ENCODE measurements around the gene BTLA. TPM values are rescaled to one million over a fixed set of nuclear protein-coding genes. Genes with fewer than 3 reads are reported as not detected.
"Not testable (repeated sequence)": the region's sequence is repeated elsewhere in the genome, so short reads cannot be mapped to it uniquely, and the experiment has no call there.

Gene BTLA
- polyA plus RNA-seq, 1 experiment: not detected

GRCh38 chr3:112530573-112530972 is 31.3 kb upstream of the BTLA start:
- CTCF ChIA-PET: interaction anchor here (0.6 to 1.4 kb wide), 7 partner anchors 9 to 419 kb away, joined by 3 to 10 read pairs (median 4); partner anchors contain the start of gene SLC9C1
- H3K36me3 ChIP-seq (ENCODE audit: control insufficient read depth, insufficient read depth, low read length): no peaks in the 10 kb centered on the region
- no peak for DNase-seq (ENCODE audit: low read depth)
- H3K4me3 ChIP-seq (ENCODE audit: low read depth, low read length): no peak overlapping the region
- TF ChIP-seq, protein P1, sequence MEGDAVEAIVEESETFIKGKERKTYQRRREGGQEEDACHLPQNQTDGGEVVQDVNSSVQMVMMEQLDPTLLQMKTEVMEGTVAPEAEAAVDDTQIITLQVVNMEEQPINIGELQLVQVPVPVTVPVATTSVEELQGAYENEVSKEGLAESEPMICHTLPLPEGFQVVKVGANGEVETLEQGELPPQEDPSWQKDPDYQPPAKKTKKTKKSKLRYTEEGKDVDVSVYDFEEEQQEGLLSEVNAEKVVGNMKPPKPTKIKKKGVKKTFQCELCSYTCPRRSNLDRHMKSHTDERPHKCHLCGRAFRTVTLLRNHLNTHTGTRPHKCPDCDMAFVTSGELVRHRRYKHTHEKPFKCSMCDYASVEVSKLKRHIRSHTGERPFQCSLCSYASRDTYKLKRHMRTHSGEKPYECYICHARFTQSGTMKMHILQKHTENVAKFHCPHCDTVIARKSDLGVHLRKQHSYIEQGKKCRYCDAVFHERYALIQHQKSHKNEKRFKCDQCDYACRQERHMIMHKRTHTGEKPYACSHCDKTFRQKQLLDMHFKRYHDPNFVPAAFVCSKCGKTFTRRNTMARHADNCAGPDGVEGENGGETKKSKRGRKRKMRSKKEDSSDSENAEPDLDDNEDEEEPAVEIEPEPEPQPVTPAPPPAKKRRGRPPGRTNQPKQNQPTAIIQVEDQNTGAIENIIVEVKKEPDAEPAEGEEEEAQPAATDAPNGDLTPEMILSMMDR (IDR thresholded peaks at IDR 0.05; ENCODE audit: insufficient read depth, low read depth, low read length): no peak
- POLR2A ChIA-PET: no interaction called here
- H3K27me3 ChIP-seq (ENCODE audit: control insufficient read depth, insufficient read depth, low read length): no peaks in the 10 kb centered on the region

GRCh38 chr3:112524127-112524526 is 24.9 kb upstream of the BTLA start:
- H3K27me3 ChIP-seq (ENCODE audit: control insufficient read depth, insufficient read depth, low read length); DNase-seq (ENCODE audit: low read depth); POLR2A ChIA-PET; H3K36me3 ChIP-seq (ENCODE audit: control insufficient read depth, insufficient read depth, low read length); CTCF ChIA-PET; H3K4me3 ChIP-seq (ENCODE audit: low read depth, low read length): not testable (repeated sequence)

DNA sequence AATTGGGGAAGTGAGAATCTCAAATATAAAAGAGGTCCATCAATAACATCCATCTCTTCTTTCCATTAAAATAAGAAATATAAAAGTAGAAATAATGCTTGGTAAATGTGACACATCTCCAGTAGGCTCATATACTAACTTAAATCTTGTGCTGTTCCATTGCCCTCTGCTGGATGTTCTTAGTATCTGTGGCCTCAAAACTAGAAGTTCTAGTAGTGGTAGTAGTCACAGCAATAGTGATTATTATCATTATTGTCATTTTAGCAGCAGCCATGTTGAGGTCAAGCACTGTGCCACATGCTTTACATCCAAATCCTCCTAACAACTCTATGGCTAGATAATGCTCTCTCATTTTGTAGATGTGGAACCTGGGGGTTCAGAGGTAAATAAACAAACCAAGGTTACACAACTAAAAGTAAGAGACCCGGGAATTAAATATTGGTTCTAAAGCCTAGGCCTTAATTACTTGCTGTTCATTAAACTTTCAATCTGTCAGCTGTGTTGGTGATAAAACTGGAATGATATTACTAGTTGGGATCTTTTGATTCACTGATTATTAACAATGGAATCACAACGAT is 20.2 kb upstream of the BTLA start:
- Histone ChIP-seq H3K36me3 (ENCODE audit: control insufficient read depth, insufficient read depth, low read length) (no peaks in the 10 kb centered on the region; the same call in 1 of the 2 replicates), H3K4me3 (ENCODE audit: low read depth, low read length) (no peak overlapping the region), H3K27me3 (ENCODE audit: control insufficient read depth, insufficient read depth, low read length) (no peaks in the 10 kb centered on the region)
- ChIA-PET CTCF (interaction anchor here (0.7 to 5.1 kb wide), 16 partner anchors 12 to 414 kb away, joined by 3 to 36 read pairs (median 4); partner anchors contain the start of genes CD200 and SLC9C1), POLR2A (no interaction called here)
- peak; percentile 4 for DNase-seq (ENCODE audit: low read depth)
- TF ChIP-seq, protein P1 (IDR thresholded peaks at IDR 0.05; ENCODE audit: insufficient read depth, low read depth, low read length): peak; percentile 72

GRCh38 chr3:112518970-112519369 is 19.7 kb upstream of the BTLA start:
- DNase-seq (ENCODE audit: low read depth); H3K36me3 ChIP-seq (ENCODE audit: control insufficient read depth, insufficient read depth, low read length); POLR2A ChIA-PET; H3K4me3 ChIP-seq (ENCODE audit: low read depth, low read length); H3K27me3 ChIP-seq (ENCODE audit: control insufficient read depth, insufficient read depth, low read length): not testable (repeated sequence)
- CTCF ChIA-PET: interaction anchor here (1.0 to 5.1 kb wide), 5 partner anchors 13 to 226 kb away, joined by 3 to 36 read pairs (median 4); partner anchors contain the start of genes CD200 and SLC9C1

DNA sequence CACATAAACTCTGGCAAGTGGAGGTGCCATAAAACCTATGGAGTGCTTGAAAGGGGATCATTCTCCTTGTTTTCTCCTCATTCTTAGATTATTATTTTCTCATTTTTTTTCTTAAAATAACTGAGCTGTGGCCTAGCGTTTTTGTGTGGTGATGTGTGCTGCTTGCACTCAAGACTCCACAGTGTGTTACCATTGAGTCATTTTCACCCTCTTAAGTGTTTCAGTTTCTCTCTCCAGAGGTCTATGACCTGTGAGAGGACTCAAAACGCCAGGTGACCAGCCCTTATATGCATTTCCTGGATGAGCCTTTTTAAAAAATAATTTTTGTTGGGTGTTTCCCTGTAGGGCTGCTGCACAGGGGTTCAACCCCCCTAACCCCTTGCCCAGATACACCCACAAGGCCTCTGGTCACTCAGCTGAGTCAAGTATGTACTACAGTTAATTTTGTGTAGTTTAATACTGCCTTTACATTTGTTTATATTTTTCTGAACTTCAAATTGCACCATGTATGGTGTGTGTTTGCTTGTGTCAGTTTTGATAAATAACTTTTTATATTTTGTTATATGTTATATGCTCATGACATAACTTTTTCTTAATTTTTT is 15.4 kb upstream of the BTLA start:
- no peaks in the 10 kb centered on the region for H3K27me3 ChIP-seq (ENCODE audit: control insufficient read depth, insufficient read depth, low read length)
- no peak for DNase-seq (ENCODE audit: low read depth)
- no peak overlapping the region for H3K4me3 ChIP-seq (ENCODE audit: low read depth, low read length)
- ChIA-PET CTCF (interaction anchor here (1.3 to 1.6 kb wide), 2 partner anchors 210 to 221 kb away, joined by 3 to 8 read pairs; partner anchors contain the start of gene SLC9C1), POLR2A (no interaction called here)
- TF ChIP-seq, protein P1 (IDR thresholded peaks at IDR 0.05; ENCODE audit: insufficient read depth, low read depth, low read length): no peak
- H3K36me3 ChIP-seq (ENCODE audit: control insufficient read depth, insufficient read depth, low read length): no peaks in the 10 kb centered on the region

DNA sequence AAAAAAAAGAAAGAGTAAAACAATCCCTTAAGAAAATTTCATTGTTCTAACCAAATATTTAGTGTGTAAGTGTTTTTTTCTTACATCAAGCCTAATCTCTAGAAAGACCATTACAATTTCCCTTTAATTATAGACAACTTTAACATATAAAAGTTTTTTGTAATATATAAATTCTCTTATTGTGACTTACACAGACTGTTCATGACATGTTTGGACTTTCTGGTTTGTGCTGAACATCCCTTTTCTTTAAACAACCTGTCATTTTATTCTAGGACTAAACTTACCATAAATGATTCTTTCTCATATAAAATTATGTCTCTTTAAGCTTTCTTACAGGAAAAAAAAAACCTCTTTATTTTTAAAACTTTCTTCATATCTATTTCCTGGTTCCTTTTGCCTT is 13.0 kb upstream of the BTLA start:
- no peaks in the 10 kb centered on the region for H3K27me3 ChIP-seq (ENCODE audit: control insufficient read depth, insufficient read depth, low read length)
- ChIA-PET POLR2A (no interaction called here), CTCF (interaction anchor here (1.1 kb wide), 1 partner anchor 9 kb away, joined by 3 read pairs; no protein-coding TSS in a partner anchor)
- H3K4me3 ChIP-seq (ENCODE audit: low read depth, low read length): no peak overlapping the region
- H3K36me3 ChIP-seq (ENCODE audit: control insufficient read depth, insufficient read depth, low read length): no peaks in the 10 kb centered on the region
- TF ChIP-seq, protein P1 (IDR thresholded peaks at IDR 0.05; ENCODE audit: insufficient read depth, low read depth, low read length): no peak
- no peak for DNase-seq (ENCODE audit: low read depth)

Data from BJ (cell line).